ENCODE measurements around the gene RAB8B.

DNA sequence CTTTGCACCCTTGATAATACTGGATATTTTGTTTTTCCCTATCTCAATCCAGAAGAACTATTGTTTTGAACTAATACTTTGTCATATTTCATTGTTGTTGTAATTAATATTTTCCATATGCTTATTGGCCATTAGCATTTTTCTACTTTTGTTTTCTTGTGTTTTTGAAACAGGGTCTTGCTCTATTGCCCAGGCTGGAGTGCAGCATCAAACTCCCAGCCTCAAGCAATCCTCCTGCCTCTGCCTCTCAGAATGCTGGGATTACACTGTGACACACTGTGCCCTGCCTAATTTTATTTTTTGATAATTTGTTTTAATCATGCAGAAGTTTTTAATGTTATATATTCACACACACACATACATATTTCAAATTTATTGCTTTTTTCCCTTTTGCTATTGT is 28.8 kb upstream of the RAB8B start:
- TF ChIP-seq, protein P1, sequence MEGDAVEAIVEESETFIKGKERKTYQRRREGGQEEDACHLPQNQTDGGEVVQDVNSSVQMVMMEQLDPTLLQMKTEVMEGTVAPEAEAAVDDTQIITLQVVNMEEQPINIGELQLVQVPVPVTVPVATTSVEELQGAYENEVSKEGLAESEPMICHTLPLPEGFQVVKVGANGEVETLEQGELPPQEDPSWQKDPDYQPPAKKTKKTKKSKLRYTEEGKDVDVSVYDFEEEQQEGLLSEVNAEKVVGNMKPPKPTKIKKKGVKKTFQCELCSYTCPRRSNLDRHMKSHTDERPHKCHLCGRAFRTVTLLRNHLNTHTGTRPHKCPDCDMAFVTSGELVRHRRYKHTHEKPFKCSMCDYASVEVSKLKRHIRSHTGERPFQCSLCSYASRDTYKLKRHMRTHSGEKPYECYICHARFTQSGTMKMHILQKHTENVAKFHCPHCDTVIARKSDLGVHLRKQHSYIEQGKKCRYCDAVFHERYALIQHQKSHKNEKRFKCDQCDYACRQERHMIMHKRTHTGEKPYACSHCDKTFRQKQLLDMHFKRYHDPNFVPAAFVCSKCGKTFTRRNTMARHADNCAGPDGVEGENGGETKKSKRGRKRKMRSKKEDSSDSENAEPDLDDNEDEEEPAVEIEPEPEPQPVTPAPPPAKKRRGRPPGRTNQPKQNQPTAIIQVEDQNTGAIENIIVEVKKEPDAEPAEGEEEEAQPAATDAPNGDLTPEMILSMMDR (IDR thresholded peaks at IDR 0.05): no peak
- no peak for TF ChIP-seq POLR2A (IDR thresholded peaks at IDR 0.05)

All from lower leg skin (tissue), 3 donors.